Prostate gland (tissue), 2 donors: ENCODE results near the gene ING1. TPM values are rescaled to one million over a fixed set of nuclear protein-coding genes. Genes with fewer than 3 reads are reported as not detected.

Experiments used
- DNase-seq: peaks from one replicate; pipeline ENCODE4 v3.0.0-alpha.2; 2019; ENCODE audit warnings: low spot score
- H3K27ac ChIP-seq, 2 donors: fragments of 200-600 bp; sonication (generic); 2 replicates each; pipeline ENCODE4 v1.5.1; 2017 to 2019
- H3K27me3 ChIP-seq: fragments of 200-600 bp; sonication (generic); replicated peaks from 2 replicates; pipeline ENCODE4 v1.5.1; 2019; ENCODE audit not compliant: insufficient read depth
- H3K36me3 ChIP-seq, 2 donors: fragments of 200-600 bp; sonication (generic); 1 replicate in 1 of 2; 2 replicates in 1 of 2; pipeline versions ENCODE4 v1.5.1 to v1.8.1; 2017 to 2019
- H3K4me1 ChIP-seq: fragments of 200-600 bp; sonication (generic); replicated peaks from 2 replicates; pipeline ENCODE4 v1.5.1; 2019
- H3K4me3 ChIP-seq, 2 donors: fragments of 200-600 bp; sonication (generic); 2 replicates each; pipeline ENCODE4 v1.5.1; 2017 to 2019
- H3K9me3 ChIP-seq: fragments of 200-600 bp; sonication (generic); 2 replicates; pipeline ENCODE4 v1.5.1; 2017
- POLR2A ChIP-seq: fragments of 450-650 bp; IDR thresholded peaks from one replicate; pipeline ENCODE4 v1.6.1; 2016; ENCODE audit warnings: antibody characterized with exemption, mild to moderate bottlenecking
- POLR2AphosphoS5 ChIP-seq: sonication (generic); formaldehyde crosslinking; IDR thresholded peaks from one replicate; pipeline ENCODE4 v1.6.1; 2017; ENCODE audit warnings: antibody characterized with exemption
- WGBS: methylation state at CpG from one replicate; pipeline ENCODE4 v1.1.5; 2018; 5-methylcytosine and 5-hydroxymethylcytosine counted together
- intact Hi-C: fragments of 100-400 bp; cut with DNase I; formaldehyde crosslinking; loops from one replicate; pipeline ENCODE4 v1.14.2; 2022
- total RNA-seq, 2 donors: library from RNA; depleted of rRNA; stranded (reverse); fragments of >200 nt; gene quantifications; one replicate each; pipeline ENCODE4 v1.1.0, GENCODE V29; 2016
- TF ChIP-seq, protein P1 (sequence below), 4 experiments: fragments of 200-600 bp in 2 of 4; fragments of 450-650 bp in 2 of 4; sonication (generic) in 2 of 4; IDR thresholded peaks; 1 replicate in 3 of 4; 2 replicates in 1 of 4; pipeline ENCODE4 v1.5.1; 2016 to 2019; ENCODE audit warnings: antibody characterized with exemption in 4 of 4, mild to moderate bottlenecking in 2 of 4, moderate library complexity in 2 of 4

Gene ING1
- total RNA-seq, 2 donors from 2014 or later = 19.1 to 38.3 TPM

DNA sequence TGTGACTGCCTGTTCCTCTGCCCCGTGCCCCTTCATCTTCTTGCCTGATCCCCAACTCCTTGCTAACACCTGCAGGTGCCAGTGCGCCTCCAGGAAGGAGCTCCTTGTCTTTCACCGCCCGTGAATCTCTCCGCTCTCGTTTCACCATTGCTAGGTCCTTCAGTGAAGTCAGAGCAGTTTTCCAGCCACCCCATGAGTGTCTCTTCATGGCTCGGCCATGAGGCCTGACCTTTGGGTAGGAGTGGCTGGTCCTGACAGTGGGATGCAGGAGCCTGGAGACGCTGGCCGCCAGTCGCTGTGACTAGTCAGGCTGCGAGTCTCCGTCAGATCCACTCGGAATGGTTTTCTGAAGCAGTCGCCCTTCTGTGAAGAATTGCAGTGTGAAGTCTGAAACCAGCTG is 43.8 kb downstream of the ING1 start:
- Histone ChIP-seq H3K36me3 (no peaks in the 10 kb centered on the region), H3K9me3 (no peaks in the 10 kb centered on the region), H3K27ac (no peak overlapping the region), H3K27me3 (no peaks in the 10 kb centered on the region), H3K4me1 (no peaks in the 10 kb centered on the region), H3K4me3 (no peak overlapping the region)
- intact Hi-C loops = no loop called here
- DNase-seq = no peak
- no peak for TF ChIP-seq POLR2AphosphoS5
- TF ChIP-seq POLR2A = no peak
- TF ChIP-seq, protein P1, sequence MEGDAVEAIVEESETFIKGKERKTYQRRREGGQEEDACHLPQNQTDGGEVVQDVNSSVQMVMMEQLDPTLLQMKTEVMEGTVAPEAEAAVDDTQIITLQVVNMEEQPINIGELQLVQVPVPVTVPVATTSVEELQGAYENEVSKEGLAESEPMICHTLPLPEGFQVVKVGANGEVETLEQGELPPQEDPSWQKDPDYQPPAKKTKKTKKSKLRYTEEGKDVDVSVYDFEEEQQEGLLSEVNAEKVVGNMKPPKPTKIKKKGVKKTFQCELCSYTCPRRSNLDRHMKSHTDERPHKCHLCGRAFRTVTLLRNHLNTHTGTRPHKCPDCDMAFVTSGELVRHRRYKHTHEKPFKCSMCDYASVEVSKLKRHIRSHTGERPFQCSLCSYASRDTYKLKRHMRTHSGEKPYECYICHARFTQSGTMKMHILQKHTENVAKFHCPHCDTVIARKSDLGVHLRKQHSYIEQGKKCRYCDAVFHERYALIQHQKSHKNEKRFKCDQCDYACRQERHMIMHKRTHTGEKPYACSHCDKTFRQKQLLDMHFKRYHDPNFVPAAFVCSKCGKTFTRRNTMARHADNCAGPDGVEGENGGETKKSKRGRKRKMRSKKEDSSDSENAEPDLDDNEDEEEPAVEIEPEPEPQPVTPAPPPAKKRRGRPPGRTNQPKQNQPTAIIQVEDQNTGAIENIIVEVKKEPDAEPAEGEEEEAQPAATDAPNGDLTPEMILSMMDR (IDR thresholded peaks at IDR 0.05) = no peak
- 94% methylated on average over 14 of the region's 14 CpGs for WGBS

DNA sequence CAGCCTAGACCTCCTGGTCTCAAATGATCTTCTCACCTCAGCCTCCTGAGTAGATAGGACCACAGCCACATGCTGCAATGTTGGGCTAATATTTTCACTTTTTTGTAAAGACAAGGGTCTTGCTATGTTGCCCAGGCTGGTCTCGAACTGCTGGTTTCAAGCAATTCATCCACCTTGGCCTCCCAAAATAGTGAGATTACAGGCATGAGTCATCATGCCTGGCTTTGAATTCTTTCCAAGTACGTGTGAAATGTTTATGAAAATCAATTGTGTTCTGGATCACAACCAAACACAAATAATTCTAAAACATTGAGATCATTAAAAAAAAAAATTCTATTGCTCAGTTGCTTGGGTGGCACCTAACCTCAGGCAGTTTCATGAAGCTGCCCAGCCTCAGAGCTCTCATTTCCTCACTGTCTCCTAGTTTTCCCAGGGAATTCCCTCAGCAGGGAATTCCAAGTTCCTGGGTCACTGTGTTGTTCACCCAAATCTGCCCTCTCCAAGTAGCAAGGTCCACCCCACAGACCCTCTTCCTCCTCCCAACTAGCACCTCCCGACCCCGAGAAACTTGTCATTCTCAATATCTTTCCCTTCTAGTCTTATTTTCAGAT is 44.8 kb downstream of the ING1 start:
- whole genome bisulfite sequencing = 67% methylated on average over 4 of the region's 4 CpGs
- H3K9me3 ChIP-seq = no peaks in the 10 kb centered on the region
- TF ChIP-seq POLR2AphosphoS5 = no peak
- no peak overlapping the region for H3K4me3 ChIP-seq
- no peaks in the 10 kb centered on the region for H3K36me3 ChIP-seq
- intact Hi-C loops = no loop called here
- H3K4me1 ChIP-seq = no peaks in the 10 kb centered on the region
- DNase-seq = no peak
- H3K27ac ChIP-seq = no peak overlapping the region
- no peaks in the 10 kb centered on the region for H3K27me3 ChIP-seq

DNA sequence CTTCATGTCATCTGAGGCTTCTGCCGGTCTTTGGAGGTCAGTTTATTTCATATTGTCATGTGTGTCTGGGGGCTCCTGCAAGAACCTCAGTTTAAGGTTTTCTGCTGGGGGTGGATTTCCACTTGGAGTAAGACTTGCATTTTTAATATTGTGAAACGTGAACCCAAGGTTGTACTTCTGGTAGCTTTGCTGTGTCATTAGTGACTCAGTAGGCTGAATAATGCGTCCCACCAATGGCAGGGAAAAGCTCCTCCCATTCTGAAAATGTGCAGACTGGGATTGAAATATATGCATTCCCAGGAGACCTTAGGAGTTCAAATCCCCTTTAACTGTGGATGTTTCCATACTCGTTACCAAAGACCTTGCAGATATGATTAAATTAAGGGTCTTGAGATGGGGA is 46.2 kb downstream of the ING1 start:
- 89% methylated on average over 4 of the region's 4 CpGs for WGBS
- H3K4me3 ChIP-seq = no peak overlapping the region
- H3K27ac ChIP-seq = no peak overlapping the region
- no peak for DNase-seq
- H3K27me3 ChIP-seq = no peaks in the 10 kb centered on the region
- H3K4me1 ChIP-seq = no peaks in the 10 kb centered on the region
- no peaks in the 10 kb centered on the region for H3K36me3 ChIP-seq
- intact Hi-C loops = no loop called here
- no peaks in the 10 kb centered on the region for H3K9me3 ChIP-seq
- no peak for TF ChIP-seq POLR2AphosphoS5
- no peak for TF ChIP-seq POLR2A
- TF ChIP-seq, protein P1 (IDR thresholded peaks at IDR 0.05) = no peak

DNA sequence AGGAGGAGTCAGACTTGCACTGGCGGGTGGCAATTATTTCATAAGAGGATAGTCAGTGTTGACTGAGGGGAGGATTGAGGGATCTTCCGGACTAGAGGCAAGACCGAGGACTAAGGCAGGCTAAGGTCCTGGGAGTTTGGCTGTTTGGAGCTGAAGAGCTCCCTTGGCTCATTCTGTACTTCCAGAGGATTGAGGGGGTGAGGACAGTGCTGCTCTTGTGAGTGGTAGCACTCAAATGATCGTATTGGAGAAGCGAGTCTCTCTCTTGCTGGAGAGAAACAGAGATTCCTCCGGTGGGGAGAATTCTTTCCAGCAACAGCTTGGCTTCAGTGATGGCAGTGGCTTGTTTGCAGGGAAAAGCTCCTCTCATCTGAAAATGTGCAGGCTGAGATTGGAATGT is 47.1 kb downstream of the ING1 start:
- Histone ChIP-seq H3K4me1 (no peaks in the 10 kb centered on the region), H3K9me3 (no peaks in the 10 kb centered on the region), H3K4me3 (no peak overlapping the region), H3K27ac (no peak overlapping the region), H3K27me3 (no peaks in the 10 kb centered on the region), H3K36me3 (no peaks in the 10 kb centered on the region)
- no peak for TF ChIP-seq POLR2A
- TF ChIP-seq, protein P1 (IDR thresholded peaks at IDR 0.05) = no peak
- TF ChIP-seq POLR2AphosphoS5 = no peak
- intact Hi-C loops = no loop called here
- no peak for DNase-seq
- WGBS = 95% methylated on average over 6 of the region's 6 CpGs

DNA sequence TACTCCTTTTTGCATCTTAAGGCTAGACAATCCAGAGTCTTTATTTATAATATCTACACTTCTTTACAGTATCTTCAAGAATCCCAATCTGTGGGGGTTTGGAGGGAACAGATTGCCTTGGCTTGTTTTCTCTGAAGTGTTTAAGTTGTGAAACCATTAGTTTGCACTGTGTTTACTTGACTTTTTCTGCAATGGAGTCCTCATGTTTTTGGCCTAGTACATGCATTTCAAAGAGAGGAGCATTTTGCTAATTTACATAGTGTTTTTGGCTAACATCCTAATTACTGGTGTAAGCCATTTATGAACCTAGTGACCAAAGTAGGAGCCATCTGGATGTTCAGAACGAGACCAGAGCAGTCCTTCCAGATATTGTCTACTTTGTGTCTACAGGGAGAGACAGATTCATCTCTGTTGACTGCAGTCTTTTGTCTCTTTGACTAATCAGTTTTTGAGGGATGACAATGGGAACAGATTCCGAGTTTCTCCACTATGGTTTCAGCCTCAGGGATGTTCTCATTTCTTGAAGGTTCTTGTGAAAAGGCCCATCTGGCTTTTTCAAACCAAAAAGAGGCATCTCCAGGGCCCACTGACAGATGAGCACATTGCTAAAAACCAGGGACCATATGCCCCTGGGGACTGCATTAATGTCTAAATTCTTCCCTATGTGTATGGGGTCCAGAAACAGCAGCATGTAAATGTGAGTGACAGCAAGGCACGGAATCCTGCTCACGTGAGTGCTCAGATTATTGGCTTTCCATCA is 53.4 kb downstream of the ING1 start:
- 82% methylated on average over 4 of the region's 4 CpGs for WGBS

More for the DNA sequence above, 53.4 kb downstream of the ING1 start:
- H3K4me1 ChIP-seq = no peaks in the 10 kb centered on the region
- no peak overlapping the region for H3K4me3 ChIP-seq
- TF ChIP-seq, protein P1 (IDR thresholded peaks at IDR 0.05) = no peak
- TF ChIP-seq POLR2AphosphoS5 = no peak
- TF ChIP-seq POLR2A = no peak
- H3K36me3 ChIP-seq = no peaks in the 10 kb centered on the region
- H3K9me3 ChIP-seq = no peaks in the 10 kb centered on the region
- intact Hi-C loops = no loop called here
- no peak overlapping the region for H3K27ac ChIP-seq
- H3K27me3 ChIP-seq = no peaks in the 10 kb centered on the region
- DNase-seq = no peak
